ENCODE data around the gene PA2G4. TPM values are rescaled to one million over a fixed set of nuclear protein-coding genes. Genes with fewer than 3 reads are reported as not detected.

Gene PA2G4
- total and polyA plus RNA-seq, 4 donors, result 56.8 to 148 (median 68.6) TPM

GRCh38 chr12:56137853-56138571 is 33.7 kb downstream of the PA2G4 start:
- H3K27ac ChIP-seq (ENCODE audit: low read depth in 1 of 2, low read length in 2 of 2), result no peak overlapping the region
- no peaks in the 10 kb centered on the region for H3K9me3 ChIP-seq (ENCODE audit: control insufficient read depth in 4 of 4, low read length in 3 of 4)
- no peak for DNase-seq (ENCODE audit: low spot score)
- H3K27me3 ChIP-seq (ENCODE audit: control insufficient read depth in 4 of 4, insufficient read depth in 4 of 4, low read length in 3 of 4), result no peaks in the 10 kb centered on the region
- peaks cover 20 to 66% (median 56%) of the 10 kb centered on the region in 4 donors for H3K36me3 ChIP-seq (ENCODE audit: control insufficient read depth in 4 of 4, insufficient read depth in 3 of 4, low read depth in 1 of 4, low read length in 3 of 4)
- H3K9ac ChIP-seq (ENCODE audit: low read depth in 1 of 2, low read length in 2 of 2), result no peak overlapping the region
- TF ChIP-seq JUND (IDR thresholded peaks at IDR 0.05) (no peak), SP1 (IDR thresholded peaks at IDR 0.05) (no peak), RAD21 (IDR thresholded peaks at IDR 0.05) (no peak), HNF4A (conservative IDR thresholded peaks at IDR 0.05) (no peak)
- WGBS, result 96% methylated on average over 14 of the region's 14 CpGs
- H3K4me1 ChIP-seq (ENCODE audit: control insufficient read depth in 4 of 4, insufficient read depth in 4 of 4, low read length in 3 of 4), result no peaks in the 10 kb centered on the region
- H3K4me3 ChIP-seq (ENCODE audit: low read depth in 1 of 3, low read length in 3 of 3), result no peak overlapping the region

DNA sequence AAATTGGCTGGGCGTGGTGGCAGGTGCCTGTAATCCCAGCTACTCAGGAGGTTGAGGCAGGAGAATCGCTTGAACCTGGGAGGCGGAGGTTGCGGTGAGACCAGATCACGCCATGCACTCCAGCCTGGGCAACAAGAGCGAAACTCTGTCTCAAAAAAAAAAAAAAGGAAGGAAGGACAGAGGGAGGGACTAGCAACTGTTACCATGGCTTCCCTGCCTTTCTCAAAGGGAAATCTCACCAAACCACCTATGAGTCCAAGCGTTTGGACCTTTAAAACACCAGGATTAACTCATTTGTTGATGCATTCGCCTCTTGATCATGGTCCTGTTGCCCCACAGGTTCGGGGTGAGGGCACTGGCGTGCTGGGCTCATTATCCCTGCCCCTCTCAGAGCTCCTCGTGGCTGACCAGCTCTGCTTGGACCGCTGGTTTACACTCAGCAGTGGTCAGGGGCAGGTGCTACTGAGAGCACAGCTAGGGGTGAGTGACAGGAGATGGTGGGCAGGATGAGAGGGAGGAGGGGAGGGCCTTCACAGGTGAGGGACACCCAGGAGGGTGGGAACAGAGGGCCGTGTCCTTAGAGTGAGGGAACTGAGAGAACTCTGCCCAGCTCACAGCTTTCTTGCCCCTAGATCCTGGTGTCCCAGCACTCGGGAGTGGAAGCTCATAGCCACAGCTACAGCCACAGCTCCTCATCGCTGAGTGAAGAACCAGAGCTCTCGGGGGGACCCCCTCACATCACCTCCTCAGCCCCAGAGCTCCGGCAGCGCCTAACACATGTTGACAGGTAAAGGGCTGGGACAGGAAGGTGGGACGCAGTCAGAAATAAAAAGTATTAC is 37.8 kb downstream of the PA2G4 start:
- H3K27ac ChIP-seq (ENCODE audit: low read depth in 1 of 2, low read length in 2 of 2), result no peak overlapping the region
- 91% methylated on average over 19 of the region's 19 CpGs for WGBS
- H3K9me3 ChIP-seq (ENCODE audit: control insufficient read depth in 4 of 4, low read length in 3 of 4), result no peaks in the 10 kb centered on the region
- no peak overlapping the region for H3K4me3 ChIP-seq (ENCODE audit: low read depth in 1 of 3, low read length in 3 of 3)
- no peak for DNase-seq (ENCODE audit: low spot score)
- no peaks in the 10 kb centered on the region for H3K27me3 ChIP-seq (ENCODE audit: control insufficient read depth in 4 of 4, insufficient read depth in 4 of 4, low read length in 3 of 4)
- H3K4me1 ChIP-seq (ENCODE audit: control insufficient read depth in 4 of 4, insufficient read depth in 4 of 4, low read length in 3 of 4), result peaks cover 0 to 5% (median 0%) of the 10 kb centered on the region in 4 donors
- no peak overlapping the region for H3K9ac ChIP-seq (ENCODE audit: low read depth in 1 of 2, low read length in 2 of 2)
- H3K36me3 ChIP-seq (ENCODE audit: control insufficient read depth in 4 of 4, insufficient read depth in 3 of 4, low read depth in 1 of 4, low read length in 3 of 4), result peaks cover 20 to 67% (median 55%) of the 10 kb centered on the region in 4 donors
- TF ChIP-seq GABPA (IDR thresholded peaks at IDR 0.05 in 1 of 2, conservative IDR thresholded peaks at IDR 0.05 in 1 of 2), result no peak
- TF ChIP-seq YY1 (IDR thresholded peaks at IDR 0.05), result no peak
- TF ChIP-seq RXRA (IDR thresholded peaks at IDR 0.05), result no peak
- TF ChIP-seq SP1 (IDR thresholded peaks at IDR 0.05), result no peak
- TF ChIP-seq RAD21 (IDR thresholded peaks at IDR 0.05), result no peak
- TF ChIP-seq REST (IDR thresholded peaks at IDR 0.05), result no peak
- TF ChIP-seq FOXA2 (IDR thresholded peaks at IDR 0.05), result no peak
- TF ChIP-seq, protein P1, sequence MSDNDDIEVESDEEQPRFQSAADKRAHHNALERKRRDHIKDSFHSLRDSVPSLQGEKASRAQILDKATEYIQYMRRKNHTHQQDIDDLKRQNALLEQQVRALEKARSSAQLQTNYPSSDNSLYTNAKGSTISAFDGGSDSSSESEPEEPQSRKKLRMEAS (IDR thresholded peaks at IDR 0.05), result no peak
- TF ChIP-seq TAF1 (conservative IDR thresholded peaks at IDR 0.05), result no peak
- TF ChIP-seq CTCF (IDR thresholded peaks at IDR 0.05; ENCODE audit: low read depth, low read length, missing input control), result no peak
- TF ChIP-seq HNF4G (IDR thresholded peaks at IDR 0.05), result no peak
- TF ChIP-seq HNF4A (conservative IDR thresholded peaks at IDR 0.05), result no peak
- no peak for TF ChIP-seq ATF3 (IDR thresholded peaks at IDR 0.05)
- TF ChIP-seq, protein P2, sequence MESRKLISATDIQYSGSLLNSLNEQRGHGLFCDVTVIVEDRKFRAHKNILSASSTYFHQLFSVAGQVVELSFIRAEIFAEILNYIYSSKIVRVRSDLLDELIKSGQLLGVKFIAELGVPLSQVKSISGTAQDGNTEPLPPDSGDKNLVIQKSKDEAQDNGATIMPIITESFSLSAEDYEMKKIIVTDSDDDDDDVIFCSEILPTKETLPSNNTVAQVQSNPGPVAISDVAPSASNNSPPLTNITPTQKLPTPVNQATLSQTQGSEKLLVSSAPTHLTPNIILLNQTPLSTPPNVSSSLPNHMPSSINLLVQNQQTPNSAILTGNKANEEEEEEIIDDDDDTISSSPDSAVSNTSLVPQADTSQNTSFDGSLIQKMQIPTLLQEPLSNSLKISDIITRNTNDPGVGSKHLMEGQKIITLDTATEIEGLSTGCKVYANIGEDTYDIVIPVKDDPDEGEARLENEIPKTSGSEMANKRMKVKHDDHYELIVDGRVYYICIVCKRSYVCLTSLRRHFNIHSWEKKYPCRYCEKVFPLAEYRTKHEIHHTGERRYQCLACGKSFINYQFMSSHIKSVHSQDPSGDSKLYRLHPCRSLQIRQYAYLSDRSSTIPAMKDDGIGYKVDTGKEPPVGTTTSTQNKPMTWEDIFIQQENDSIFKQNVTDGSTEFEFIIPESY (IDR thresholded peaks at IDR 0.05), result no peak
- TF ChIP-seq NR2F2 (IDR thresholded peaks at IDR 0.05), result no peak
- no peak for TF ChIP-seq JUND (IDR thresholded peaks at IDR 0.05)

Measured in liver (tissue), 9 donors.